Transverse colon (tissue), 4 donors: ENCODE results near the gene IL18BP. TPM values are rescaled to one million over a fixed set of nuclear protein-coding genes. Genes with fewer than 3 reads are reported as not detected.

Experiments
- DNase-seq: peaks from one replicate; pipeline ENCODE4 v3.0.0-alpha.2; 2019
- H3K27ac ChIP-seq, 4 donors: fragments of 200-600 bp; sonication (generic); 2 replicates each; pipeline ENCODE4 v1.5.1; 2016 to 2018; ENCODE audit warnings: inconsistent platforms in 4 of 4
- H3K27me3 ChIP-seq: fragments of 200-600 bp; sonication (generic); 2 replicates; pipeline ENCODE4 v1.5.1; 2017; ENCODE audit warnings: inconsistent platforms
- H3K36me3 ChIP-seq, 4 donors: fragments of 200-600 bp; sonication (generic); 2 replicates each; pipeline ENCODE4 v1.5.1; 2017 to 2019; ENCODE audit warnings: inconsistent platforms in 4 of 4
- H3K4me1 ChIP-seq, 4 donors: fragments of 200-600 bp; sonication (generic); 2 replicates each; pipeline ENCODE4 v1.5.1; 2017 to 2020; ENCODE audit warnings: inconsistent platforms in 4 of 4
- H3K4me3 ChIP-seq, 4 donors: fragments of 200-600 bp; sonication (generic); 1 replicate in 1 of 4; 2 replicates in 3 of 4; pipeline versions ENCODE4 v1.5.1 to v1.6.1; 2017 to 2019; ENCODE audit warnings: inconsistent platforms in 4 of 4
- H3K9me3 ChIP-seq, 2 donors: fragments of 200-600 bp; sonication (generic); 2 replicates each; pipeline ENCODE4 v1.5.1; 2017 to 2019; ENCODE audit warnings: inconsistent platforms in 2 of 2
- EP300 ChIP-seq: sonication (generic); formaldehyde crosslinking; IDR thresholded peaks from one replicate; pipeline ENCODE4 v1.6.1; 2017; ENCODE audit warnings: antibody characterized with exemption, low read depth
- POLR2A ChIP-seq: fragments of 450-650 bp; IDR thresholded peaks from one replicate; pipeline ENCODE4 v1.6.1; 2016; ENCODE audit warnings: antibody characterized with exemption, mild to moderate bottlenecking, moderate library complexity
- POLR2AphosphoS5 ChIP-seq, 3 donors: sonication (generic); formaldehyde crosslinking; IDR thresholded peaks; one replicate each; pipeline ENCODE4 v1.6.1; 2016; ENCODE audit warnings: antibody characterized with exemption in 3 of 3
- WGBS, 2 donors: methylation state at CpG; one replicate each; pipeline ENCODE4 v1.1.5; 2018; ENCODE audit warnings: low coverage in 1 of 2; 5-methylcytosine and 5-hydroxymethylcytosine counted together
- in situ Hi-C, 4 donors: fragments of 200-750 bp; cut with MboI; loops; one replicate each; pipeline versions ENCODE4 v1.15.0 to v1.15.1; 2017; ENCODE audit warnings: low sequenced_read_pairs in 3 of 4, low pct_ligation_motif_present in 1 of 4, low pct_unique_long_range_greater_than_20kb in 1 of 4
- intact Hi-C: fragments of 100-400 bp; cut with DNase I; formaldehyde crosslinking; loops from one replicate; pipeline ENCODE4 v1.15.1; 2023; ENCODE audit warnings: low total_unique reads
- total RNA-seq, 4 donors: library from RNA; depleted of rRNA; stranded (reverse); fragments of >200 nt; gene quantifications; one replicate each; pipeline ENCODE4 v1.1.0, GENCODE V29; 2016
- TF ChIP-seq, protein P1 (sequence below), 5 experiments: fragments of 200-600 bp in 3 of 5; fragments of 450-650 bp in 2 of 5; sonication (generic) in 3 of 5; IDR thresholded peaks; 1 replicate in 2 of 5; 2 replicates in 3 of 5; pipeline ENCODE4 v1.5.1; 2016 to 2017; ENCODE audit warnings: antibody characterized with exemption in 5 of 5, inconsistent platforms in 3 of 5, mild to moderate bottlenecking in 2 of 5, moderate library complexity in 1 of 5

IL18BP gene
- total RNA-seq, 4 donors from 2014 or later: 7.4 to 29.9 (median 14.5) TPM

DNA sequence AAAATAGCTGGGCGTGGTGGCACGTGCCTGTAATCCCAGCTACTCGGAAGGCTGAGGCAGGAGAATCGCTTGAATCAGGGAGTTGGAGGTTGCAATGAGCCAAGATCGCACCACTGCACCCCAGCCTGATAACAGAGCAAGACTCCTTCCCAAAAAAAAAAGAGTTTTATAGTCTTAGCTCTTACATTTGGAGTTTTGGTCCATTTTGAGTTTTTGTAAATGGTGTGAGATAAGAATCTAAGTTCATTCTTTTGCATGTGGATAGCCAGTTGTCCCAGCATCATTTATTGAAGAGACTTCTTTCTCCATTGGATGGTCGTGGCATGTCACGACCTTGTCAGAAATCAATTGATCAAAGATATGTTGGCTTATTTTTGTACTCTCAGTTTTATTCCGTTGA, 35.2 kb upstream of the IL18BP start:
- no peaks in the 10 kb centered on the region for H3K9me3 ChIP-seq
- in situ Hi-C loops: no loop called here
- DNase-seq: no peak
- H3K27me3 ChIP-seq: no peaks in the 10 kb centered on the region
- H3K4me3 ChIP-seq: no peak overlapping the region
- intact Hi-C loops: no loop called here
- TF ChIP-seq POLR2A (no peak), POLR2AphosphoS5 (IDR thresholded peaks at IDR 0.05) (no peak), EP300 (no peak)
- TF ChIP-seq, protein P1, sequence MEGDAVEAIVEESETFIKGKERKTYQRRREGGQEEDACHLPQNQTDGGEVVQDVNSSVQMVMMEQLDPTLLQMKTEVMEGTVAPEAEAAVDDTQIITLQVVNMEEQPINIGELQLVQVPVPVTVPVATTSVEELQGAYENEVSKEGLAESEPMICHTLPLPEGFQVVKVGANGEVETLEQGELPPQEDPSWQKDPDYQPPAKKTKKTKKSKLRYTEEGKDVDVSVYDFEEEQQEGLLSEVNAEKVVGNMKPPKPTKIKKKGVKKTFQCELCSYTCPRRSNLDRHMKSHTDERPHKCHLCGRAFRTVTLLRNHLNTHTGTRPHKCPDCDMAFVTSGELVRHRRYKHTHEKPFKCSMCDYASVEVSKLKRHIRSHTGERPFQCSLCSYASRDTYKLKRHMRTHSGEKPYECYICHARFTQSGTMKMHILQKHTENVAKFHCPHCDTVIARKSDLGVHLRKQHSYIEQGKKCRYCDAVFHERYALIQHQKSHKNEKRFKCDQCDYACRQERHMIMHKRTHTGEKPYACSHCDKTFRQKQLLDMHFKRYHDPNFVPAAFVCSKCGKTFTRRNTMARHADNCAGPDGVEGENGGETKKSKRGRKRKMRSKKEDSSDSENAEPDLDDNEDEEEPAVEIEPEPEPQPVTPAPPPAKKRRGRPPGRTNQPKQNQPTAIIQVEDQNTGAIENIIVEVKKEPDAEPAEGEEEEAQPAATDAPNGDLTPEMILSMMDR (IDR thresholded peaks at IDR 0.05): no peak
- peaks cover 0 to 12% (median 4%) of the 10 kb centered on the region in 4 donors for H3K36me3 ChIP-seq
- 93 to 95% methylated on average over 5 to 8 of the region's 8 CpGs for WGBS, 2 donors
- H3K4me1 ChIP-seq: peaks cover 0 to 6% (median 0%) of the 10 kb centered on the region in 4 donors
- no peak overlapping the region for H3K27ac ChIP-seq

DNA sequence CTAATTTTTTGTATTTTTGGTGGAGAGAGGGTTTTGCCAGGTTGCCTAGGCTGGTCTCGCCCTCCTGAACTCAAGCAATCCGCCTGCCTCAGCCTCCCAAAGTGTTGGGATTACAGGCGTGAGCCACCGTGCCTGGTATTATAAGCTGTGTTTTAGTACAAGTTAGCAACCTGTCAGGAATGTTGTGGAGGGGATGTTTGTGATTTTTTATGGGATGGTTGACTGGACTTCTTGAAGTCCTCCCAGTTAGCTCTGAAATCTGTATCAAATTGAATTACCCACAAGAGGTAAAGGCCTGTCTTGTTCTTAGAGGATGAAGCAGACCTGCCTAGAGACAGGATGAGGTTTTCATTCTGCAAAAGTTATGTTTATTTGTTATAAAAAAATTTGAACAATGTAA, 34.1 kb upstream of the IL18BP start:
- DNase-seq: no peak
- H3K4me3 ChIP-seq: no peak overlapping the region
- intact Hi-C loops: no loop called here
- no peak overlapping the region for H3K27ac ChIP-seq
- no peaks in the 10 kb centered on the region for H3K9me3 ChIP-seq
- TF ChIP-seq POLR2A (no peak), POLR2AphosphoS5 (IDR thresholded peaks at IDR 0.05) (no peak), EP300 (no peak)
- TF ChIP-seq, protein P1 (IDR thresholded peaks at IDR 0.05): no peak
- in situ Hi-C loops: no loop called here
- H3K27me3 ChIP-seq: no peaks in the 10 kb centered on the region
- peaks cover 0 to 13% (median 4%) of the 10 kb centered on the region in 4 donors for H3K36me3 ChIP-seq
- WGBS, 2 donors: 91 to 100% methylated on average over 4 of the region's 4 CpGs
- H3K4me1 ChIP-seq: peaks cover 0 to 6% (median 0%) of the 10 kb centered on the region in 4 donors

DNA sequence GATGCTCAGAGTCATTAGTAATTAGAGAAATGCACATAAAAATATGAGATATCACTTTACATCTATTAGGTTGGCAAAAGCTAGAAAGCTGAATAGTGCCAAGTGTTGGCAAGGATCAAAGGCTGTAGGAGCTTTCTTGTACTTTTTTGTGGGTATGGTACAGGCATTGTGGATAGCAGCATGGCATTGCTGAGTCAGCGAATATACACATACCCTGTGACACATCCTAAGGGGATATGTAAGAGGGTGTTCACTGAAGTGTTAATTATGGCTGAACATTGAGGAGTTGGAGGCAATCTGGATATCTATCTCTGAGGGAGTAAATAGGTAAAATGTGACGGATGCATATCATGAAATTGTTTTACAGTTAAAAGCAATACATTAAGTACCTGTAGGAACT, 27.0 kb upstream of the IL18BP start:
- intact Hi-C loops: no loop called here
- 95% methylated on average over 2 of the region's 2 CpGs for WGBS, 2 donors

DNA sequence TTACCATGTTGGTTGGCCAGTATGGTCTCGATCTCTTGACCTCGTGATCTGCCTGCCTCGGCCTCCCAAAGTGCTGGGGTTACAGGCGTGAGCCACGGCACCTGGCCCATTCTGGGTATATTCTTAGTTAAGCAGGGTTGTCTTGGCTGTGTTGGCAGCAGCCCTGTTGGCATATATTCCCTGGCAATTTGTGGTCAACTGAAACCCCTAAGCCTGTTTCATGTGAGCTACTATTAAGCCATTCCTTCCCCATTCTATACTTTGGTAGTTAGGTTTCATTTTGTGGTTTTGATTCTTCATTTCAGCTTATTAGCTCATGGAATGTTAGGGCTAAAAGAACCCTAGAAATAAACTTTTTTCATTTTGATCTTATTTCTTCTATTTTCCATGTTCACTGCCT, 22.2 kb upstream of the IL18BP start:
- Histone ChIP-seq H3K36me3 (no peaks in the 10 kb centered on the region), H3K4me3 (no peak overlapping the region), H3K4me1 (no peaks in the 10 kb centered on the region), H3K9me3 (no peaks in the 10 kb centered on the region), H3K27me3 (no peaks in the 10 kb centered on the region), H3K27ac (no peak overlapping the region)
- intact Hi-C loops: no loop called here
- in situ Hi-C loops: loop anchor here in 3 of 4 donors (25.0 kb wide), 1 partner anchor 436 kb away; no protein-coding TSS in a partner anchor
- no peak for DNase-seq
- no peak for TF ChIP-seq POLR2AphosphoS5 (IDR thresholded peaks at IDR 0.05)
- TF ChIP-seq, protein P1 (IDR thresholded peaks at IDR 0.05): no peak
- no peak for TF ChIP-seq EP300
- TF ChIP-seq POLR2A: no peak
- 92% methylated on average over 5 of the region's 5 CpGs; no CpG with 5 or more reads in 1 of the 2 donors for WGBS, 2 donors

More for the DNA sequence above, 27.0 kb upstream of the IL18BP start:
- no peaks in the 10 kb centered on the region for H3K9me3 ChIP-seq
- H3K36me3 ChIP-seq: peaks cover 0 to 9% (median 2%) of the 10 kb centered on the region in 4 donors
- H3K27me3 ChIP-seq: no peaks in the 10 kb centered on the region
- no peak overlapping the region for H3K4me3 ChIP-seq
- in situ Hi-C loops: no loop called here
- TF ChIP-seq, protein P1 (IDR thresholded peaks at IDR 0.05): no peak
- no peak for TF ChIP-seq POLR2AphosphoS5 (IDR thresholded peaks at IDR 0.05)
- no peak for TF ChIP-seq POLR2A
- no peak for TF ChIP-seq EP300
- H3K4me1 ChIP-seq: no peaks in the 10 kb centered on the region
- DNase-seq: no peak
- H3K27ac ChIP-seq: no peak overlapping the region
